GM18511 (cell line): ENCODE data around the gene COMMD1.
"Not testable (repeated sequence)": the region's sequence is repeated elsewhere in the genome, so short reads cannot be mapped to it uniquely, and the experiment has no call there.

Source experiments
- ATAC-seq: cut with Tn5 transposase; IDR thresholded peaks from one replicate; pipeline ENCODE4 v1.9.1; 2021; ENCODE audit warnings: mild to moderate bottlenecking, moderate library complexity; ENCODE audit not compliant: unreplicated experiment

Gene COMMD1

DNA sequence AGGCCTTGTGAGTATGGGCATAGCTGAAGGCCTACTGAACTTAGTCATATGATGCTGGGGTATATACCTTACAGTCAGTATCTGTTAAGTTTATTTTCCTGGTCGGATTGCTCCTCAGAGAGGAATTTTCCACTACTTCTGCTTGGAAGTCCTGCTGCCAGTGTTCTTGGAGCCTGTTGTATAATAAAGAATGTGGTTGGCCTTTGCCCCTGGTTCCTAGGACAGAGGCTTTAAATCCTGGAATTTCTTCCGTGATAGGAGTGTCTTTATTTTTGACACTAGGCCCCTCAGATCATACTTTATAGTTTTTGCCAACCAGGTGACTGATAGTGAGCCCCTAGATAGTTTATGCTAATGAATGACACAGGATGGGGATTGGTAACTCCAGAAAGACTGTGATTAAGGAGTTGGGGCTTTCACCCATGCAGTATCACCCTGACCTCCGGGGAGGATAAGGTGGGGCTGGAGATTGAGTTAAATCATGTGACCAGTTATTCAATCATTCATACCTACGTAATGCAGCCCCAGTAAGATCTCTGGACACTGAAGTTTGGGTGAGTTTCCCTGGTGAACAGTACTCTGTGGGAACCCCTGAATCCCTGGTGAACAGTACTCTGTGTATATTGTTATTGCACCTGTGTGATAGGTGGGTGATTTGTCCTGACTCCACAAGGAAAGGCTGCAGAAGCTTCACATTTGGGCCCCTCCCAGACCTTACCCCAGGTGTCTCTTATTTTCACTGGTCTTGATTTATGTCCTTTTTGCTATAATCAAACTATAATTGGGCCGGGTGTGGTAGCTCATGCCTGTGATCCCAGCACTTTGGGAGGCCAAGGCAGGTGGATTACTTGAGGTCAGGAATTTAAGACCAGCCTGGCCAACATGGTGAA, 56.9 kb downstream of the COMMD1 start:
- ATAC-seq, result no peak

DNA sequence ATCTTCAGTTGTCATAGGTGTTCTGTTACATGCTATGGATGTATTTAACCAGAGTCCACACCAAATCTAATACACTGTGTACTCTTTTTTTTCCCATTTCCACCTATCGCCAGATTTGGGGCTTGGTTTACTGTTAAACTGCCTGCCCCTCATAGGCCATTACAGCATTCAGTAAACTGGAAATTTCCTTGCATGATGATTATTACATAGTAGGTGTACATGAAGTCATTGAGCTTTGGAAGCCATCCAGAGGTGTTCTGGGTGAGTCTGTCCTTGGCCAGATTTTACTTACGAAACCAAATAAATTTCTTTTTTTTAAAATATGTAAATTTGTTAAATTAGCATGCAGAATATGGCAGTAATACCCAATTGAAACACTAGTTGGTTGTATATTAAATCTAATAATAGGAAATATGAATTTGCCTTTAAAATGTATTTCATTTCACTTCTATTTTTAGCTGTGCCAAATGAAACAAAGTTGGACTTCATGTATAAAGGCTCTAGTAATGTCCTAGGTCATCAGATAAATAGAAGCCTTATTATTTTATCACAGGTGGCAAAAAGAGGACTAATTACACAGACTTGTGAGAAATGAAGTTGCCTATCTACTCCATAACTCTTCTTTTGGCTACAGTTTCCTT, 60.7 kb downstream of the COMMD1 start:
- no peak for ATAC-seq

DNA sequence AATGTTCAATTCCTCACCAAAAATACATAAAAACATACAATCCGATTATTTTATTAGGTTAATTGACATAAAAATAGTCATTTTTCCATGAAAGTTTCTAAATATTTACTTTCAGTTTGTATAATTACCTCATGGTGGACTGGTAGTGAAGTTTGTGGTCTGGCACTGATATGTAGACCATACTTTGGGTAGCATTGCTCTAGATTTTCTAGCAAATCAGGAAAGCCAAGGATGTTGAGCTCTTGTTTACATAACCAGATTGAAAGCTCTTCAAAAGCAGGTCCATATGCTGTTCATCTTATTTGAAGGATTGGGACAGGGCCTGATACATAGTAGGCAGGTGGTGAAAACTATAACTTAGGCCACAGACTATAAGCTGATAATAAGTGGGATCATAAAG, 61.8 kb downstream of the COMMD1 start:
- no peak for ATAC-seq

DNA sequence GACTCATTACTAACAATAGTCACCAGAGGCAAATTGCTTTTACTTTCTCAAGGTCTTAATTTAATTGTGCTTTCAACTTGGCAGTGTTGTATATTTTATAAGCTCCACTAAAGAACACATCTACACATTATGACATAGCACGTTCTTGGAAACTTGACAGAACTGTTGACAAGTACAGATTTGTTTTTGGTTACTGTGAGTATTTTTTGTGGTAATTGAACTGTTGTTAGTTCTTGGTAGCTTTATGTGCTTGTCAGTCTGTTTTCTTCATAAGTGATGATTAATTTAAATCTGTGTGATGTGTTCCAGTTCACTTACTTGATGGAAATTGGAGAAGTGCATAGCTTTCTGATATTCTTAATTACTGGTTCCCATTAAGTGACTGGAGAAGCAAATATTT, 63.9 kb downstream of the COMMD1 start:
- ATAC-seq, result no peak

DNA sequence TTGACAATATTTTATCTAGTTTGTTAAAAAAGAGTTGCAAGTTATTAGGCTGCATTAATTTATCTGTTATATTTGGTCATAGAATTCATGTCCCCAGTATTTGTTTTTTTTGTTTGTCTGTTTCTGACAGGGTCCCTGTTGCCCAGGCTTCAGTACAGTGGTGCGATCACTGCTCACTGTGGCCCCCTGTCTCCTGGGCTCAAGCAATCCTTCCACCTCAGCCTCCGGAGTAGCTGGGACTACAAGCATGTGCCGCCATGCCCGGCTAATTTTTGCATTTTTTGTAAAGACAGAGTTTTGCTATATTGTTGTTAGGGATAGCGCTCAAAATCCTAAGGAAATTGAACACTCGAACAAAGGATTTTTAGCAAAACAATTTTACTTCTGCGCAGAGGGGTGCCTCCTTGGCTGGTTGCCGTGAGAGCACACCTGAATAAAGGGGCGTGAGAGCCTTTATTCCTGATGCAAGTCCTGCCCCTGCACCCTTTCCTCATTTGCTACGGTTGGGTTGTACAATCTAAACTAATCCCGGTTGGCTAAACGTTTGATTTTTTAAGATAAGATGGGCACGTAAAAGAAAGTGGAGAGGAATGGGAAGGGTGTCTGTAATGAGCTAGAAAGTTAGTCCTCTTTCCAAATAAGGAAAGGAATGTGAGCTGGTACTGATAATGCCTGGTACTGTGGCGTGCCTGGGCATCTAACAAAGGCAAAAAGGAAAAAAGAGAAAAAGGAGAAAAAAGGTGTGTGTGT, 65.5 kb downstream of the COMMD1 start:
- no peak for ATAC-seq

DNA sequence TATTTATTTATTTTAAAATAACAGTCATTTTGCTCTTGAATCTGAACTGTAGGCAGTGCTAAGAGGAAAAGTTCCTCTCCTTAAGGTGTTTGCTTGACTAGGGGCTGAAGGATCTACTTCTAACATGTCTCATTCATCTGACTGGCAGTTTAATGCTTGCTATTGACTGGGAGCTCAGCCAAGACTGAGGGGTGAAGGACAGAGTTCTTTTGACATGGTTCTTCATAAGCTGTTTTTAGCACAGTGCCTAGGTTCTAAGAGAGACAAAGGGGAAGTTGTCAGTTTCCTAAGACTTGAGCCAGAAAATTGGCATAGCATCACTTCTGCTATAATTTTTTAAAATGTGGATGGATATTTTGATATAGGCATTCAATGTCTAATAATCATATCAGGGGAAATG, 73.0 kb downstream of the COMMD1 start:
- peak; percentile 71 for ATAC-seq

DNA sequence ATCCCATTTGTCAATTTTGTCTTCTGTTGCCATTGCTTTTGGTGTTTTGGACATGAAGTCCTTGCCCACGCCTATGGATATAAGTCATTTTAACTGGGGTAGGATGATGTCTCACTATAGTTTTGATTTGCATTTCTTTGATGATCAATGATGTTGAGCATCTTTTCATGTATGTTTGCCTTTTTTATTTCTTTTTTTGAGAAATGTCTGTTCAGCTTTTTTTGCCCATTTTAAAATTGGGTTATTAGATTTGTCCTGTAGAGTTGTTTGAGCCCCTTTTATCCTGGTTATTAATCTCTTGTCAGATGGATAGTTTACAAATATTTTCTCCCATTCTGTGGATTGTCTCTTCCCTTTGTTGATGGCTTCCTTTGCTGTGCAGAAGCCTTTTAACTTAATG, 75.3 kb downstream of the COMMD1 start:
- no peak for ATAC-seq

DNA sequence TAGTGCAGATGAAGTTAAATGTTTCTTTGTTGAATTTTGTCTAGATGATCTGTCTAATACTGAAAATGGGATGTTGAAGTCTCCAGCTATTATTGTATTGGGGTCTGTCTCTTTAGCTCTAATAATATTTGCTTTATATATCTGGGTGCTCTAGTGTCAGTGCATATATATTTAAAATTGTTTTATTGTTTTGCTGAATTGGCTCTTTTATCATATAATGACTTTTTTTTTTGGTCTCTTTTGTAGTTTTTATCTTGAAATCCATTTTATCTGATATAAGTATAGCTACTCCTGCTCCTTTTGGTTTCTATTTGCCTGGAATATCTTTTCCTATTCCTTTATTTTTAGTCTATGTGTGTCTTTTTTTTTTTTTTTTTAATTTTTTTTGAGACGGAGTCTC, 79.2 kb downstream of the COMMD1 start:
- ATAC-seq, result no peak

DNA sequence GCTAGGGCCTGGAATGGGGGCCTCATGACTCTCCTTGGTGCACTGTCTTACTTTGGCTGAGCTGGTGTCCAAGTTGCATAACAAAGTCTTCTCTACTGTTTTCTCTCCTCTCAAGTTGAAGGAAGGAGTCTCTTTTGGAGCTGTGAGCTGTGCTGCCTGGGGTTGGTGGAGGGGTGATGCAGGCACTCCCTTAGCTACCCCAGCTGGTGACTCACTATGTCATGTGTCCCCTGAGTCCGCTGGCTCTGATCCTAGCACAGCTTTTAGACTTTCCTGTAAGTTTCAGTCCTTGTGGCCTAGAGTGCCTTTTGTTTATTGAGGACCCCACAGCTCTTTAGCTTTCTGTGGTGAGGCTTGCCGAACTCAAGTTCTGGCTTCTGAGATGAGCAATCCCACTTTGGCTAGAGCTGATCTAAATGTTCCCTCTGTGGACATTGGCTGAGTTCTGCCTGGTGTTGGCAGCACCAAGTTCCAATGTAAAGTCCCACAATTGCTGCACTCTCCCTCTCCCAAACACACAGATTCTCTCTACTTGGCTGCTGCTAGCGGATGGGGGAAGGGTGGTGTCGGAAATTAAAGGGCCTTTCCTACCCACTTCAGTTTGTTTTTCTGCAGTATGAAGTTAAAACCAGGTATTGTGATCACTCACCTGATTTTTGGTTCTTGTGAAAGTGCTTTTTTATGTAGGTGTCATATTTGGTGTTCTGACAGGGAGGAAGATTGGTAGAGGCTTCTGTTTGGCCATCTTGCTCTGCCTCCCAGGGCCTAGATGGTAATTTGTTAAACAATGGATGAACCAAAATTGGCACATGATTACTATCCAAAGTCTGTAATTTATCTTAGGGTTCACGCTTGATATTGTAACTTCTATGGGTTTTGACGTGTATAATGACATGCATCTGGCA, 83.2 kb downstream of the COMMD1 start:
- ATAC-seq, result no peak

DNA sequence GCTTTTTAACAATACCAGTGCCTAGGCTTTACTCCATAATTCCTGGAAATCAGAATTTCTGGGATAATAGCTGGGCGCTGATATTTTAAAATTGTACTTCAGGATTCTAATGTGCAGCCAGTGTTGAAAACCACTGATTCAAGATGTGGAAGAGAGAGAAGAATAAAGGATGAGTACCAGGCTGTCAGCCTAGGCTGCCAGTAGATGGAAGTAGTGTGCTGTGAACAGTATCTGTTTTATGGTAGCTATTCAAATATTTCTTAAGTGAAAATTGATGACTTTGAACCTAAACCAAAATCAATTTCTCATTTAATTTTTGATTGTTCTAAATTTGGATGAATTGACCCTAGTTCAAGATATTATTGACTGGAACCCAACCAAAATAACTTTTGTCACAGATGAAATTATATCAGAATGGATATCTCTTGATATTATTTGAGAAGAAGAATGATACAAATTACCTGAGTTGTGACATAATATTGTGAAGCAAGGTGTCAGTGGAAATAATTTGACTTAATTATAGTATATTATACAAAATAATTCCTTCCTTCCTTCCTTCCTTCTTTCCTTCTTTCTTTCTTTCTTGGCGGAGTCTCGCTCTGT, 88.0 kb downstream of the COMMD1 start:
- no peak for ATAC-seq

DNA sequence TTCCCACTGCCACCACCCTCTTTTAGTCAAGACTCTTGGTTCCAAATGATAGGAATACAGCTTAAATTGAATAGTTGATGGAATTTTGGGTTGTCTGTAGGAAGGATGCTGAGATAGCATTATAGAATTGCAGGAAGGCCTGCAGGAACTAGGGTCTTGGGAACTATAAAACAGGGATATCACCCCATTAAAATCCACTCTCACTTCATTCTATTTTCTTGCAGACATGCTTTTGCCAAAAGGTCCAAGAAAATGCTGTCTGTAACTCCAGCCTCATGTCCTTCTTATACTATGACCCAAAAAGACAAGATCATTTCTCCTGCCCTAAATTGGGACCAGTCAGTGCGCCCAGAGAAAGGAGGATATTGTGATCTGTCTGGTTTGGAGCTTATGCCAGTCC, 89.1 kb downstream of the COMMD1 start:
- no peak for ATAC-seq

DNA sequence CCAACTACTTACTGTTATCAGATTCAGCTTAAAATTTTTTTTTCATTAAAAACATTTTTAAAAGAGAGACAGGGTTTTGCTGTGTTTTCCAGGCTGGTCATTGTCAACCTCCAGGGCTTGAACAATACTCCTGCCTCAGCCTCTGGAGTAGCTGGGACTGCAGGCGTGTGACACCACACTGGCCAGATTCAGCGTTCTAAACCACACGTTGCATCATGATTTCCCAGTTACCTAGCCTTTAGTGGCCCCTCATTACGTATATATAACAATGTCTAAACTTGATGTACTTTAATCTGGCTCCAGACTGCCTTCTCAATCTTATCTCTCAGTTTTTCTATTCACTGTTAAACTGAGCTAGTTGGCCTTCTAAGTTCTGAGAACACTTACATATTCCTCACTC, 89.6 kb downstream of the COMMD1 start:
- ATAC-seq, result peak; percentile 27

DNA sequence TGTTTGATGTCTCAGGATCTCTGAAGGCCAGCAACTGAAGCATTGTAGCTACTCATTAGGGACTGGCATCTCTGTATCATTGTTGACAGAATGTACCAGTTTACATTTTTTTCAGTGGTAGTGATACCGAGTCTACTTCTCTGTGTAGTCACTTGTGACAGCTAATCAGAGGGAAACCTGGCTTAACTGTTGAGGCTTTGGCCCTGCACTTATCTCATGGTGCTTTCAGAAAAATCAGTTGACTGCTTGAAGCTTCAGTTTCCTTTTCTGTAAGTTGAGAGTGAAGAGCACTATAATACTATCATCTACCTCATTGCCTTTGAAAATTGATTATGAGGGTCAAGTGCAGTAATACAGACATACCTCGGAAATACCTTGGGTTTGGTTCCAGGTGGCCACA, 90.0 kb downstream of the COMMD1 start:
- peak; percentile 89 for ATAC-seq

DNA sequence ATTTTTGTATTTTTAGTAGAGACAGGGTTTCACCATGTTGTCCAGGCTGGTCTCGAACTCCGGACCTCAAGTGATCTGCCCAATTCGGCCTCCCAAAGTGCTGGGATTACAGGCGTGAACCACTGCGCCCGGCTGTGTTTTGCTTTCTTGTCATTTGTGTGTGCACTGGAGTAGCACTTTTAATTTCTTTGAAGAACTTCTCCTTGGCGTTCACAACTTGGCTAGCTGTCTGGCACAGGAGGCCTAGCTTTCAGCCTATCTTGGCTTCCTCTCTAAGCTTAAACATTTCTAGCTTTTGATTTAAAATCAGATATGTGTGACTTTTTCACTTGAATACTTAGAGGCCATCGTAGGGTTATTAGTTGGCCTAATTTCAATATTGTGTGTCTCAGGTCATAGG, 93.0 kb downstream of the COMMD1 start:
- no peak for ATAC-seq

DNA sequence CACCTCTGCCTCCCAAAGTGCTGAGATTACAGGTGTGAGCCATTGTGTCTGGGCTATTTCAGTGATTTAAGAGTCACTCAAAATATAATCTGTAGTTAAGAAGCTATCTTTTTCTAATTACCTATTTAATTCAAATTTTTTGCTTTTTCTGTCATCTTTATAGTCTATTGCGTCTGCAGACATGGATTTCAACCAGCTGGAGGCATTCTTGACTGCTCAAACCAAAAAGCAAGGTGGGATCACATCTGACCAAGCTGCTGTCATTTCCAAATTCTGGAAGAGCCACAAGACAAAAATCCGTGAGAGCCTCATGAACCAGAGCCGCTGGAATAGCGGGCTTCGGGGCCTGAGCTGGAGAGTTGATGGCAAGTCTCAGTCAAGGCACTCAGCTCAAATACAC, 95.1 kb downstream of the COMMD1 start:
- no peak for ATAC-seq

DNA sequence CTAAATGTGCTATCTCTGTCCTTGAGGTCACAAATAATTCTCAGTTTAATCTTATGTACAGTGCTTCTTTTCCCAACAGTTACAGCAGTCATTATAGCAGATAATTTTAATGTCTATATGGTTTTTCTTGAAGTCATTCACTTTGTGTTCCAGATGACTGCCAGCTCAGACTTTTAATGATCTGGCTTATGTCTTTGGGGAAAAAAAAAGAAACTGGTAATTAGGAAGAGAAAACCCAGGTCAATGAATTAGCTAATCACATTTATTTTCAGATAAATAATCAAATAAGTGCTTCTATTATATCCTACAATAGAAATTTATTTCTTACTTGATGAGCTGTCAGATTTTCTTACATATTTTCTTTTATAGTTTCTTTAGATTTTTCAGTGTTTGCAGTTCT, 96.0 kb downstream of the COMMD1 start:
- no peak for ATAC-seq

DNA sequence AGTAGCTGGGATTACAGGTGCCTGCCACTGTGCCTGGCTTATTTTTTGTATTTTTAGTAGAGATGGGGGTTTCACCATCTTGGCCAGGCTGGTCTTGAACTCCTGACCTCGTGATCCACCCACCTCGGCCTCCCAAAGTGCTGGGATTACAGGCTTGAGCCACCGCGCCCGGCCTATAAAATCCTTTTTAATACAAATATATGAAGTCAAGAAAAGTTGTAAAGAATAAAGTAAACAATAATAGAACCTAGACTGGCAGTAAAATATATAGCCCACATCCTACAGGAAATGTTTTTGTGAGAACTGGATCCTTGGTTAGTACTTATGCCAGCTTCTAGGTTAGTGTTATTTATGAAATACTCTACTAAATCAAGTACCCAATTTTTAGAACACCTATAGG, 99.0 kb downstream of the COMMD1 start:
- not testable (repeated sequence) for ATAC-seq

DNA sequence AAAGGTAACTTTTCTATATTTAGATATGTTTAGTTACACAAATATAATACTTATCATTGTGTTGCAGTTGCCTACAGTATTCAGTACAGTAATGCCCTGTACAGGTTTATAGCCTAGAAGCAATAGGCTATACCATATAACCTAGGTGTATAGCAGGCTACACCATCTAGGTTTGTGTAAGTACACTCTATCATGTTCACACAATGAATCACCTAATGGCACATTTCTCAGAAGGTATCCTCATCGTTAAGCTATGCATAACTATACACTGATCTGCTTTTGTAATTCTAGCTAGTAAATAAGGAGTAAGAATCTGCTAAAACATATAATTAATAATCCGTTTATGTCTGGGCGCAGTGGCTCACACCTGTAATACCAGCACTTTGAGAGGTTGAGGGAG, 102.1 kb downstream of the COMMD1 start:
- no peak for ATAC-seq

DNA sequence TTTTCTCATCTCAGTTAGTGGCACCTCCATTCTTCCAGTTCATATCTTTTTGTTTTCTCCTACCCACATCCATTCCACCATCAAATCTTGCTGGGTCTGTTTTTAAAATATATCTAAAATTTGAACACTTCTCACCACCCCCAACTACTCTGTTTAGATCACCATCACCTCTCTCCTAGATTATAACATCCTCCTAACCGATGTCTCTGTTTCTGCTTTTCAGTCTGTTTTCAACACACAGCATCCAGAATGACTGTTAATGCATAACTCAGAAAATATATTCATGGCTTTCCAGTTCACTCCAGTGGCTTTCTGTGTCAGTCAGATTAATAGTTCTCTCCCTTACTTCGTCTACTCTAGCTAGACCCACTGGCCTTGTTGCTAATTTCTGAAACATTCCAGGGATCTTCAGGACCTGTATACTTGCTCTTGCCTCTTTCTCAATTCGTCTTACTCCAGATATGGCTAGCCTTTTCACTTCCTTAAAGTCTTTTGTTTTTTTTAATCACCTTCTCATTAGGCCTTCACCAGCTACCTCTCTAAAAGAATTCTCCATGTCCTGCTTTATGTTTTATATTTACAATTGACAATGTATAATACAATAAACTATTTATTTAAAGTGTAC, 105.3 kb downstream of the COMMD1 start:
- ATAC-seq, result no peak

DNA sequence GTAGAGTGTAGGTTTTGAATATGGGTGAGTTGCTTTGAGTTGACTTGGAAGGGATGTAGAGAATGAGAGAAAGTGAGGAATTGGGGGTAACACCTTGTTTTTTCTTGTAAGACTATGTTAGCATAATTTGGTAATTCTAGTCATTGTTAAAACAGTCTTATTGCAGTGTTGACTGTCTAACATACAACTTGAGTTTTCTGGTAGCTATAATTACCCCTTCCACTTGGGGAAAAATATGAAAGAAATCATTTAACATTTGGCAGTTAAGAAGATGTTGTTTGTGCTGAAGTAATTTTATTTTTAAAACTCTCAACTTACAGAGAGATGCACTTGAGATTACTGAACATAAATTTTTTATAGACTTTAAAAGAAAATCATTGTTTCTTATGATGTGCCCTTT, 108.2 kb downstream of the COMMD1 start:
- no peak for ATAC-seq
